GM23248 (cell line): ENCODE results near the gene BHLHE41. TPM values are rescaled to one million over a fixed set of nuclear protein-coding genes. Genes with fewer than 3 reads are reported as not detected.

Experiments
- DNase-seq: peaks from one replicate; pipeline ENCODE4 v3.0.0-alpha.2; 2015
- H2AFZ ChIP-seq: fragments of 200-600 bp; sonication (generic); 2 replicates; pipeline ENCODE4 v1.6.1; 2016; ENCODE audit warnings: antibody characterized with exemption
- H3F3A ChIP-seq: fragments of 200-600 bp; sonication (generic); 2 replicates; pipeline ENCODE4 v1.6.1; 2016; ENCODE audit warnings: mild to moderate bottlenecking, antibody characterized with exemption, mixed run types; ENCODE audit not compliant: insufficient read depth
- H3K27ac ChIP-seq: fragments of 200-600 bp; sonication (generic); 2 replicates; pipeline ENCODE4 v1.5.1; 2016; ENCODE audit warnings: mild to moderate bottlenecking
- H3K27me3 ChIP-seq: fragments of 200-600 bp; sonication (generic); replicated peaks from 2 replicates; pipeline ENCODE4 v1.6.1; 2016; ENCODE audit warnings: mild to moderate bottlenecking; ENCODE audit not compliant: insufficient read depth
- H3K36me3 ChIP-seq: fragments of 200-600 bp; sonication (generic); 2 replicates; pipeline ENCODE4 v1.6.1; 2016; ENCODE audit warnings: low read depth, mild to moderate bottlenecking
- H3K4me1 ChIP-seq: fragments of 200-600 bp; sonication (generic); 2 replicates; pipeline ENCODE4 v1.6.1; 2016; ENCODE audit warnings: mild to moderate bottlenecking; ENCODE audit not compliant: insufficient read depth
- H3K4me2 ChIP-seq: fragments of 200-600 bp; sonication (generic); one replicate; pipeline ENCODE4 v1.6.1; 2016; ENCODE audit warnings: mild to moderate bottlenecking; ENCODE audit not compliant: unreplicated experiment
- H3K4me3 ChIP-seq: fragments of 200-600 bp; sonication (generic); 2 replicates; pipeline ENCODE4 v1.5.1; 2016; ENCODE audit warnings: mild to moderate bottlenecking
- H3K79me2 ChIP-seq: fragments of 200-600 bp; sonication (generic); 2 replicates; pipeline ENCODE4 v1.6.1; 2016; ENCODE audit warnings: mild to moderate bottlenecking; ENCODE audit not compliant: insufficient read depth
- H3K9ac ChIP-seq: fragments of 200-600 bp; sonication (generic); 2 replicates; pipeline ENCODE4 v1.6.1; 2016; ENCODE audit warnings: mild to moderate bottlenecking
- H3K9me2 ChIP-seq: fragments of 200-600 bp; sonication (generic); 2 replicates; pipeline ENCODE4 v1.6.1; 2016; ENCODE audit warnings: mixed run types, mild to moderate bottlenecking, moderate library complexity; ENCODE audit not compliant: insufficient read depth
- H3K9me3 ChIP-seq: fragments of 200-600 bp; sonication (generic); one replicate; pipeline ENCODE4 v1.6.1; 2017; ENCODE audit warnings: low read depth
- H4K20me1 ChIP-seq: fragments of 200-600 bp; sonication (generic); 2 replicates; pipeline ENCODE4 v1.6.0; 2016; ENCODE audit not compliant: insufficient read depth
- EZH2 ChIP-seq: fragments of 200-600 bp; sonication (generic); IDR thresholded peaks from 2 replicates; pipeline ENCODE4 v1.6.1; 2018; ENCODE audit warnings: antibody characterized with exemption, mild to moderate bottlenecking; ENCODE audit not compliant: insufficient read depth, poor library complexity, severe bottlenecking
- EZH2phosphoT487 ChIP-seq: fragments of 200-600 bp; sonication (generic); IDR thresholded peaks from 2 replicates; pipeline ENCODE4 v1.6.1; 2018; ENCODE audit warnings: antibody characterized with exemption, moderate library complexity, mild to moderate bottlenecking, low read depth; ENCODE audit not compliant: insufficient read depth
- WGBS, 2 experiments: methylation state at CpG; one replicate each; pipeline ENCODE4 v1.1.6; 2015 to 2017; ENCODE audit warnings: low lambda C conversion rate in 2 of 2, low coverage in 1 of 2; ENCODE audit errors: missing lambda C conversion rate in 2 of 2; 5-methylcytosine and 5-hydroxymethylcytosine counted together
- in situ Hi-C: fragments of 300-500 bp; cut with MboI; formaldehyde crosslinking; loops from 2 replicates; pipeline ENCODE4 v1.15.0; 2020
- polyA plus RNA-seq: library from polyadenylated mRNA; unstranded; fragments of >200 nt; fragmentation: Nextera tagmentation; extraction: Ambion mirVana; gene quantifications from 2 replicates; pipeline ENCODE4 v1.2.1, GENCODE V29; 2016
- total RNA-seq: library from RNA; depleted of rRNA; stranded (reverse); fragments of >200 nt; shearing (Covaris generic); gene quantifications from 2 replicates; pipeline ENCODE4 v1.2.3, GENCODE V29; 2014

Gene BHLHE41
- total and polyA plus RNA-seq, 2 experiments from 2014 or later = 0.76 to 1.3 TPM

DNA sequence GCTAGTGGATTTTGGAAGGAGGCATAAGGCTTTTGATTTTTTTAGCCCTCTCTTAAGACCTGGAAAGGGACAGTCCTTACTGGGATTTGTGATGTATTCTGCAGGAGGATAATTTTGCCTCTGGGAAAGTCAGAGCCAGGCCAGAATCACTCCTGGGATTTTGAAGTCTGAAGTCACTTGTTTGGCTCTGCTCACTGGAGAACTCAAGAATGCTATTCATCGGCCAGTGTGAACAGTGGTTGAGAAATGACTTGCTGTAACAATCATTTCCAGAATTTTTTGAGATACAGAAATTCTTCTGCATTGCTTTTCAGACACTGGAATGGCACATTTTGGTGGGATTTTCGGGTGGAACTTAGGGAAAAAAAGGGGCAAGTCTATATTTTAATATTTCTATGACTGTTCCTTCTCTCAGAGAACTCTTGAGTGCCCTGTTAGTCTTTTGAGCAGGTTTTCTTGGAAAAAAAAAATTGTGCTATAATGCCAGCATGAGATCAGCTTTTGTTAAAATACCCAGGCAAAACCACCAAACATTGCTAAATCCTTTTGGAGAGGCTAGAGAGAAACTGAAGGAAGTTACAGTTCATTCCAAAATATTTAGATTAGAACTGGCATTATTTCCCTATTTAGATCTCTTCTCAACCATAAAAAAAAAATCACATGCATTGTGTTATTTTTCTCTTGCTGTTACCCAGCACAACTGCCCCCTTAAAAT lies 26.1 kb upstream of the BHLHE41 start:
- TF ChIP-seq EZH2phosphoT487 = no peak
- TF ChIP-seq EZH2 = no peak
- Histone ChIP-seq H3K4me3 (peak overlapping the region; percentile 4; the same call in 1 of the 2 replicates), H3K4me2 (peak overlapping the region; percentile 59), H3K27me3 (no peaks in the 10 kb centered on the region), H3K9me3 (no peaks in the 10 kb centered on the region), H3K36me3 (no peaks in the 10 kb centered on the region), H3K27ac (peak overlapping the region; percentile 73), H3K9ac (peak overlapping the region; percentile 50), H3K9me2 (no peaks in the 10 kb centered on the region), H2AFZ (0 out of 2 replicates have a peak overlapping the region, but pooled peaks have one; percentile 1), H3K79me2 (no peaks in the 10 kb centered on the region), H3K4me1 (peaks cover 49% of the 10 kb centered on the region), H3F3A (peaks cover 45% of the 10 kb centered on the region), H4K20me1 (no peaks in the 10 kb centered on the region)
- 3 to 6% methylated on average over 2 of the region's 2 CpGs for WGBS, 2 experiments
- DNase-seq = peak; percentile 90
- in situ Hi-C loops = no loop called here

DNA sequence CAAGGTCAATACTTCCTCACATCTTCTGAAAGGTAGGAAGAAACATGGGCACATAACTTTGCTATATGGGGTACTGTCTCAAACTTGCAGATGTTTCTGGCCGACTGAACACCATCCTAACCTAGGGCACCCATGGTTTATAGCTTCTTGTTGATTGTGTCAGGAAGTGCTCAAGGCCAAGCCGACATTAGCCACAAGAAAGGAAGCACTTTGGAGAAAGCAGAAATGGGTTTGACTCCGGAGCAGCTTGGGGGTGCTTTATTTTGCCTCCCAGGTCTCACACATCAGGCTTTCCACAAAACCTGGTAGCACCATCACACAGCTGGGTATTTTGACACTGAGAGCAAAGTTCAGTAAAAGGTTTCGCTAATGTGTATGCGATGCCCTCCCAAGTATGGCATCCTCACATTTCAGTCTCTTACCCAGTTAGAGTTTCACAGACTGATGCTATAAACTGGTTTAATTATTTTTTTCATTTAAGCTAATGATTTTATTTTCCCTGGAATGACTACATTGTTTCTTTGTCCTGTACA lies 25.2 kb upstream of the BHLHE41 start:
- Histone ChIP-seq H3K27ac (peak overlapping the region; percentile 73), H3F3A (peaks cover 45% of the 10 kb centered on the region), H3K9ac (peak overlapping the region; percentile 42; the same call in 1 of the 2 replicates), H3K9me2 (no peaks in the 10 kb centered on the region), H3K4me2 (peak overlapping the region; percentile 59), H3K4me3 (no peak overlapping the region), H3K9me3 (no peaks in the 10 kb centered on the region), H4K20me1 (no peaks in the 10 kb centered on the region), H2AFZ (no peak overlapping the region), H3K27me3 (no peaks in the 10 kb centered on the region), H3K36me3 (no peaks in the 10 kb centered on the region), H3K4me1 (peaks cover 49% of the 10 kb centered on the region), H3K79me2 (no peaks in the 10 kb centered on the region)
- 66 to 73% methylated on average over 5 of the region's 5 CpGs for WGBS, 2 experiments
- no peak for DNase-seq
- TF ChIP-seq EZH2phosphoT487 (no peak), EZH2 (no peak)
- in situ Hi-C loops = no loop called here

DNA sequence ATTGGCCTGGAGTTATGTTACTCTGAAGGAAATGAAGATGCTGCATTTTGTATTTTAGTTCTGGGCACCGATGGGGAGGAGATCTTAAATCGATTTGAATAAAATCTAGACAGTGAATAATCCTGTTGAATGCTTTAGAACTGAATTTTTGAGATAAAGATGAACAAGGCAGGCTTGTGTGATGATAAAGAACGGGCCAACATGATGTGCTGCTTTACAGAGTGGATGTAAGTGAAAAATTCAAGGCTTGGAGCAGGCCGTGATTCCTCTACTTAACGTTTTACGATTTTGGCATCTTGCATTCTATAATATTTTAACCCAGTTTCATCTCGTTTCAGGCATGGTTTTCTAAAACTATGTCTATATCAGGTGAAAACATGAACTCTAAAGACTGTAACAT lies 23.5 kb upstream of the BHLHE41 start:
- no peak overlapping the region for H3K4me3 ChIP-seq
- no peak overlapping the region for H3K4me2 ChIP-seq
- H3K27me3 ChIP-seq = no peaks in the 10 kb centered on the region
- in situ Hi-C loops = no loop called here
- no peaks in the 10 kb centered on the region for H3K9me2 ChIP-seq
- no peaks in the 10 kb centered on the region for H4K20me1 ChIP-seq
- H3K9me3 ChIP-seq = no peaks in the 10 kb centered on the region
- H3K4me1 ChIP-seq = peaks cover 34% of the 10 kb centered on the region
- H3K79me2 ChIP-seq = no peaks in the 10 kb centered on the region
- WGBS, 2 experiments = 88 to 95% methylated on average over 7 of the region's 7 CpGs
- no peak for DNase-seq
- H3K36me3 ChIP-seq = no peaks in the 10 kb centered on the region
- H3K9ac ChIP-seq = no peak overlapping the region
- no peak for TF ChIP-seq EZH2
- TF ChIP-seq EZH2phosphoT487 = no peak
- H2AFZ ChIP-seq = no peak overlapping the region
- H3K27ac ChIP-seq = no peak overlapping the region
- H3F3A ChIP-seq = peaks cover 30% of the 10 kb centered on the region

DNA sequence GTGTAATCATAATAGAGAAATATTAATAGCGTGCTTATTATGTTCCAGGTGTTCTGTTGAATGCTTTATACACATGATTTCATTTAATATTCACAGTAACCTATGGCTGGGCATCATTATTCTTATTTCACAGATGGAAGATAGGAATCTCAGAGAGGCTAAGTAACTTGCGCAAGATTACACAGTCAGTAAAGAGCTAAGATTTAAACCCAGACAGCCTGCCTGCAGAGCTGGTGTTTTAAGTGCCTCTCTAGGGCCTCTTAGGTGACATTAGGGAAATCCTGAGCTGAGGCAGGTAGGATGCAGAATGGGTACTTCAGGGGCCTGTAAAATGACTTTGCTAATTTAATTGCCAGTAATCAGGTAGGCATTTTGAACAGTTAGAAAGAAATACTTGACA lies 18.5 kb upstream of the BHLHE41 start:
- H3K4me2 ChIP-seq = no peak overlapping the region
- no peaks in the 10 kb centered on the region for H3F3A ChIP-seq
- no peaks in the 10 kb centered on the region for H3K79me2 ChIP-seq
- H2AFZ ChIP-seq = no peak overlapping the region
- in situ Hi-C loops = no loop called here
- no peak overlapping the region for H3K9ac ChIP-seq
- H3K4me1 ChIP-seq = no peaks in the 10 kb centered on the region
- no peaks in the 10 kb centered on the region for H3K9me3 ChIP-seq
- no peak overlapping the region for H3K27ac ChIP-seq
- H3K4me3 ChIP-seq = no peak overlapping the region
- TF ChIP-seq EZH2 (no peak), EZH2phosphoT487 (no peak)
- H4K20me1 ChIP-seq = no peaks in the 10 kb centered on the region
- no peaks in the 10 kb centered on the region for H3K36me3 ChIP-seq
- no peaks in the 10 kb centered on the region for H3K9me2 ChIP-seq
- no peaks in the 10 kb centered on the region for H3K27me3 ChIP-seq
- no peak for DNase-seq
- 47 to 50% methylated on average over 2 of the region's 2 CpGs for WGBS, 2 experiments
